ENCODE measurements around the gene GRN. TPM values are rescaled to one million over a fixed set of nuclear protein-coding genes. Genes with fewer than 3 reads are reported as not detected.

GRN gene
- total and polyA plus RNA-seq, 4 experiments from 2014 or later: 45.9 to 69.2 (median 49.8) TPM

DNA sequence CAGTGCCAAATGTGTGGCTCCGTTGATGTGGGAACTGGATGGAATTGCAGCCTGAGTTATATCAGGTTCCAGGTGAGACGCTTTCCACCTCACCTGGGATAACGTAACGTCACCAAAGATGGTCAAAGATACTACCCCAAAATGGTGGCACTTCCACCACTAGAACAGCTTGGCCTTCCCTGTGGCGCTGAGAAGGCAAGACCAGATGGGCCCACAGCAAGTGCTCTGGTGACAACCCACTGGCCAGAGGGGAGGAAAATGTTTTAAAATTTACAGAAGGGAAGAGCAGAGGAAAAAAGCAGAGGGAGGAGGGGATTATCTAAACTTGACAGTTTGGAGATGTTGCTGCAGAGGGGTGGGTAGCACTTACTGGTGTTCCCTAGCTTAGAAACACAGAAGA is 51.8 kb downstream of the GRN start:
- intact Hi-C loops (cut with micrococcal nuclease): no loop called here
- no peaks in the 10 kb centered on the region for H3K27me3 ChIP-seq (ENCODE audit: insufficient read depth, low read length)
- CTCF ChIA-PET (ENCODE audit: partially characterized antibody): no interaction called here
- H3K27ac ChIP-seq (ENCODE audit: low read depth, low read length): no peak overlapping the region
- H3K36me3 ChIP-seq (ENCODE audit: insufficient read depth, low read length): peaks cover 40% of the 10 kb centered on the region
- POLR2A ChIA-PET (ENCODE audit: partially characterized antibody): no interaction called here
- no peak for DNase-seq
- no peaks in the 10 kb centered on the region for H3K4me1 Mint-ChIP-seq
- no peak overlapping the region for H3K4me3 Mint-ChIP-seq
- no peak overlapping the region for H3K4me3 ChIP-seq (ENCODE audit: low read length in 2 of 2)
- H3K36me3 Mint-ChIP-seq: peaks cover 45 to 48% of the 10 kb centered on the region in 2 donors
- H3K27me3 Mint-ChIP-seq: no peaks in the 10 kb centered on the region
- peaks cover 0 to 1% (median 0%) of the 10 kb centered on the region in 8 donors for H3K9me3 Mint-ChIP-seq
- no peaks in the 10 kb centered on the region for H3K9me3 ChIP-seq (ENCODE audit: control insufficient read depth in 1 of 2, low read length in 2 of 2)
- peak overlapping the region in 2 of 7 donors; percentile 57 to 75 for H3K27ac Mint-ChIP-seq
- no peaks in the 10 kb centered on the region for H3K4me1 ChIP-seq (ENCODE audit: insufficient read depth, low read length)

DNA sequence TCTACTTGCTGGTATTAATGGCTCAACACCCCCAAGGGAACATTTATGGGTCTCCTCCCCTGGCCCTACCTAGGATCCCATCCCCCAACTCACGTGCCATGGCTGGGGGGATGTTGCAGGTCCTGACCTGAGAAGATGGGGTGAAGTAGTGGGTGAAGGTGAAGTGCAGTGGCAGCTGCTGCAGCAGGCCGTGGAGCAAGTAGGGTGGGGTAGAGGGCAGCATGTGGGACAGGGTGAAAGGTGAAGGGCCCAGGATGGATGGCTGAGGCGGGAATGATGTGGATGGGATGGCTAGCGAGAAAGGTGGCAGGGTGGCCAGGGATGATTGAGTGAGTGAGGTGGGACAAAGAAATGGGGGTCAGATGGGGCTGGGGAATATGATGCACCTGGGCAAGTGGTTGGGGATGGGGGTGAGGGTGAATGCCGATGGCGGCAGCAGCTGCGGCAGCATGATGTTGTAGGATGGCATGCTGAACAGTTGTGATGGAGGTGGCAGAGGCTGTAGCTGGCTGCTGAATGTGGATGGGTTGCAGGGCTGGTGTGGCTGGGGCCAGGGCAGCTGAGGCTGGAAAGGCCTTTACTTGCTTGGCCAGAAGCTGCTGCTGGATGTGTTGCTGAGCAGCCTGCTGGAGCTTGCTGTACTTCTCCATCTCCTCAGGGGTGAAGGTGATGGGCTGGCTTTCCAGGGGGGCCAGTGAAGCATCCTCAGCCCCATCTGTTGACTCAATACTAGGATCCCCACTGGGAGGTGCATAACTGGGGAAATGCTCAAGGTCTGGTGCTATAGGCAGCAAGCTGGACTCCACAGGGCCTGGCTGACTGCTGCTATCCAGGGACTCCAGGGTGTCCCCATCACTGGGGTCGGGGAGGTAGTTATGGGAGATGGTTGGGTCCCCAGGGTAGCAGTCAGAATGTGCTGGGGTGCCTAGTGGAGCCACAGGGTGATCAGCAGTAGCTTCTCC is 52.7 kb downstream of the GRN start:
- H3K36me3 ChIP-seq (ENCODE audit: insufficient read depth, low read length): peaks cover 40% of the 10 kb centered on the region
- Mint-ChIP-seq H3K36me3 (peaks cover 51 to 54% of the 10 kb centered on the region in 2 donors), H3K4me3 (no peak overlapping the region), H3K27ac (peak overlapping the region in 1 of 7 donors; percentile 62), H3K9me3 (peaks cover 0 to 1% (median 0%) of the 10 kb centered on the region in 8 donors), H3K27me3 (no peaks in the 10 kb centered on the region), H3K4me1 (no peaks in the 10 kb centered on the region)
- ChIA-PET CTCF (ENCODE audit: partially characterized antibody) (no interaction called here), POLR2A (ENCODE audit: partially characterized antibody) (no interaction called here)
- intact Hi-C loops (cut with micrococcal nuclease): no loop called here
- H3K27me3 ChIP-seq (ENCODE audit: insufficient read depth, low read length): no peaks in the 10 kb centered on the region
- DNase-seq: no peak
- no peak overlapping the region for H3K27ac ChIP-seq (ENCODE audit: low read depth, low read length)
- H3K9me3 ChIP-seq (ENCODE audit: control insufficient read depth in 1 of 2, low read length in 2 of 2): no peaks in the 10 kb centered on the region
- H3K4me1 ChIP-seq (ENCODE audit: insufficient read depth, low read length): no peaks in the 10 kb centered on the region
- H3K4me3 ChIP-seq (ENCODE audit: low read length in 2 of 2): no peak overlapping the region

DNA sequence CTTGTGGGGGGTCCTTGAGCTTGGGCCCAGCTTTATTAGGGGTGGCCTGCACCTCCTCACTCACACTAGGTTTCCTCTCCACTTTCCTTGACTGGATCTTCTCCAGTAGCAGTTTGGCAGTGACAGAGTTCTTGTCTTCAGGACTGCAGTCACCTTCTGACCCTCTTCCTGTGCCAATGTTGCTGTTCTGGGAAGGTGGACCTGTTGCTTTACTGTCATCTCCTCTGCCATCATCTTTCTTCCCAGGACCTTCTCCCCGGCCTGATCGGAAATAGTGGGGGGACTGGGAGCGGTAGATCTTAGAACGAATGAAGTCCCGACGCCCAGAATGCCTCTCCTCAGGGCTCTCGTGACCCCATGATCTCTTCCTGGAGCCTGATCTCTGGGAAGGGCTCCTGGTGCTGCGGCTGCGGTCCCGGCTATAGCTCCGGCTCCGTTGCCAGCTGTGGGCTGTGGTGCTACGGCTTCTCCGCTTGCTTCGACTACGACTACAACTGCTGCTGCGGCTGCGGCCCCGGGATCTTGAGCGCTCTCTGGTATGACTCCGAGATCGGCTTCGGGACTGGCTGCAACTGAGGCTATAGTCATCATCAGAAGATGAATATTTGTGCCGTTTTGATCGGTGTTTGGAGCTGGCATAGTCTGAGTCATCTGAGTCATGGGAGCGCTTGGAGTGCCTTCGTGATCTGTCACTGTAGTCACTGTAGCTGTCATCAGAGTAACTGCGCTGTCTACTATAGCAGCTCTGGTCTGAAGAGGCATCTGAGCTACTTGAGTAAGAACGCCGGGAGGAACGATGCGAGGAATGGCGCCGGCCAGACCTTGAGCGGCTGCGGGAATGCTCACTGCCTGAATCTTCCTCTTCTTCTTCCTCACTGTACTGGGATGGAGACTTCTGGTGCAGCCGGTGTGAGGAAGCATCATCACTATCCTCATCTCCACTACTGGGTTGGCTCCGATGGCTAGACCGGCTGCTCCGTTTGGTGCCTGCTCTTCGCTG is 53.9 kb downstream of the GRN start:
- POLR2A ChIA-PET (ENCODE audit: partially characterized antibody): no interaction called here

GRCh38 chr17:44400226-44400847 is 55.2 kb downstream of the GRN start:
- Histone ChIP-seq H3K36me3 (ENCODE audit: insufficient read depth, low read length) (peaks cover 40% of the 10 kb centered on the region), H3K4me1 (ENCODE audit: insufficient read depth, low read length) (no peaks in the 10 kb centered on the region), H3K27me3 (ENCODE audit: insufficient read depth, low read length) (no peaks in the 10 kb centered on the region), H3K4me3 (ENCODE audit: low read length in 2 of 2) (no peak overlapping the region), H3K9me3 (ENCODE audit: control insufficient read depth in 1 of 2, low read length in 2 of 2) (no peaks in the 10 kb centered on the region), H3K27ac (ENCODE audit: low read depth, low read length) (no peak overlapping the region)
- CTCF ChIA-PET (ENCODE audit: partially characterized antibody): interaction anchor here (1.0 to 1.5 kb wide), 2 partner anchors 11 to 48 kb away, joined by 3 to 4 read pairs; partner anchors contain the start of gene ITGA2B
- Mint-ChIP-seq H3K4me1 (no peaks in the 10 kb centered on the region), H3K36me3 (peaks cover 59% of the 10 kb centered on the region in 2 donors), H3K27me3 (no peaks in the 10 kb centered on the region), H3K9me3 (no peaks in the 10 kb centered on the region), H3K4me3 (no peak overlapping the region), H3K27ac (peak overlapping the region in 2 of 7 donors; percentile 31 to 65)
- POLR2A ChIA-PET (ENCODE audit: partially characterized antibody): no interaction called here
- DNase-seq: no peak
- intact Hi-C loops (cut with micrococcal nuclease): no loop called here

More for the DNA sequence above, 53.9 kb downstream of the GRN start:
- H3K4me1 Mint-ChIP-seq: no peaks in the 10 kb centered on the region
- no peak overlapping the region for H3K4me3 ChIP-seq (ENCODE audit: low read length in 2 of 2)
- DNase-seq: no peak
- peaks cover 52 to 55% of the 10 kb centered on the region in 2 donors for H3K36me3 Mint-ChIP-seq
- peaks cover 40% of the 10 kb centered on the region for H3K36me3 ChIP-seq (ENCODE audit: insufficient read depth, low read length)
- intact Hi-C loops (cut with micrococcal nuclease): no loop called here
- H3K4me1 ChIP-seq (ENCODE audit: insufficient read depth, low read length): no peaks in the 10 kb centered on the region
- H3K4me3 Mint-ChIP-seq: peak overlapping the region in 1 of 8 donors; percentile 42
- no peaks in the 10 kb centered on the region for H3K9me3 ChIP-seq (ENCODE audit: control insufficient read depth in 1 of 2, low read length in 2 of 2)
- H3K27me3 ChIP-seq (ENCODE audit: insufficient read depth, low read length): no peaks in the 10 kb centered on the region
- no peaks in the 10 kb centered on the region for H3K27me3 Mint-ChIP-seq
- H3K9me3 Mint-ChIP-seq: peaks cover 0 to 1% (median 0%) of the 10 kb centered on the region in 8 donors
- CTCF ChIA-PET (ENCODE audit: partially characterized antibody): interaction anchor here (0.6 to 1.0 kb wide), 2 partner anchors 49 to 89 kb away, joined by 4 to 5 read pairs; no protein-coding TSS in a partner anchor
- peak overlapping the region in 2 of 7 donors; percentile 35 to 43 for H3K27ac Mint-ChIP-seq
- H3K27ac ChIP-seq (ENCODE audit: low read depth, low read length): no peak overlapping the region

Other genes starting within 250 kb of the GRN start
- gene HDAC5, start 221.7 kb upstream of the GRN start, total RNA-seq: 10 to 100 TPM; 71.4 to 74.2 TPM
- 10 to 100 TPM; 12.8 to 34.2 TPM for gene HDAC5, start 221.7 kb upstream of the GRN start, polyA plus RNA-seq
- gene HROB, start 203.4 kb upstream of the GRN start, total RNA-seq: under 1 TPM; 0.36 to 0.64 TPM
- under 1 TPM; 0.25 to 0.43 TPM for gene HROB, start 203.4 kb upstream of the GRN start, polyA plus RNA-seq
- not detected for gene ASB16, start 174.6 kb upstream of the GRN start, total RNA-seq
- gene ASB16, start 174.6 kb upstream of the GRN start, polyA plus RNA-seq: under 1 TPM in 1 of 2 donors, not detected in 1; 0.14 TPM
- 10 to 100 TPM; 45.4 to 47.9 TPM for gene TMUB2, start 158.3 kb upstream of the GRN start, total RNA-seq
- 10 to 100 TPM; 35.3 TPM for gene TMUB2, start 158.3 kb upstream of the GRN start, polyA plus RNA-seq
- 100 to 1,000 TPM; 123 to 128 TPM for gene ATXN7L3, start 145.4 kb upstream of the GRN start, total RNA-seq
- 10 to 100 TPM in 1 of 2 donors, 1 to 10 TPM in 1; 5.8 to 17.7 TPM for gene ATXN7L3, start 145.4 kb upstream of the GRN start, polyA plus RNA-seq
- 100 to 1,000 TPM; 245 to 264 TPM for gene UBTF, start 125.6 kb upstream of the GRN start, total RNA-seq
- gene UBTF, start 125.6 kb upstream of the GRN start, polyA plus RNA-seq: 10 to 100 TPM; 12.2 to 69.7 TPM
- gene SLC4A1, start 77.2 kb upstream of the GRN start, total RNA-seq: not detected
- gene SLC4A1, start 77.2 kb upstream of the GRN start, polyA plus RNA-seq: not detected
- gene RUNDC3A, start 36.7 kb upstream of the GRN start, total RNA-seq: under 1 TPM in 1 of 2 experiments, not detected in 1; 0.19 TPM
- under 1 TPM in 1 of 2 donors, not detected in 1; 0.28 TPM for gene RUNDC3A, start 36.7 kb upstream of the GRN start, polyA plus RNA-seq
- gene SLC25A39, start 20.5 kb upstream of the GRN start, total RNA-seq: 10 to 100 TPM; 91.2 to 94.4 TPM
- 100 to 1,000 TPM; 116 to 140 TPM for gene SLC25A39, start 20.5 kb upstream of the GRN start, polyA plus RNA-seq
- under 1 TPM; 0.52 to 0.72 TPM for gene FAM171A2, start 18.6 kb downstream of the GRN start, total RNA-seq
- gene FAM171A2, start 18.6 kb downstream of the GRN start, polyA plus RNA-seq: under 1 TPM in 1 of 2 donors, not detected in 1; 0.13 TPM
- gene ITGA2B, start 44.3 kb downstream of the GRN start, total RNA-seq: 1 to 10 TPM in 1 of 2 experiments, under 1 TPM in 1; 0.44 to 1.0 TPM
- not detected for gene ITGA2B, start 44.3 kb downstream of the GRN start, polyA plus RNA-seq
- 10 to 100 TPM; 69.8 to 70.6 TPM for gene GPATCH8, start 158.1 kb downstream of the GRN start, total RNA-seq
- gene GPATCH8, start 158.1 kb downstream of the GRN start, polyA plus RNA-seq: 10 to 100 TPM; 12.9 to 75.8 TPM
- gene FZD2, start 212.2 kb downstream of the GRN start, total RNA-seq: not detected
- not detected for gene FZD2, start 212.2 kb downstream of the GRN start, polyA plus RNA-seq

All from CD4-positive, alpha-beta memory T cell (primary cell).